Urinary bladder (tissue), 4 donors: ENCODE measurements around the gene SLC7A8. TPM values are rescaled to one million over a fixed set of nuclear protein-coding genes. Genes with fewer than 3 reads are reported as not detected.
"Not testable (repeated sequence)": the region's sequence is repeated elsewhere in the genome, so short reads cannot be mapped to it uniquely, and the experiment has no call there.

Source experiments
- DNase-seq: peaks from one replicate; pipeline ENCODE4 v3.0.0-alpha.2; 2015; ENCODE audit errors: extremely low spot score
- H3K27ac ChIP-seq: one replicate; pipeline ENCODE4 v1.5.1; 2013; ENCODE audit warnings: low read depth, mild to moderate bottlenecking, moderate library complexity
- H3K36me3 ChIP-seq: one replicate; pipeline ENCODE4 v1.6.1; 2013; ENCODE audit warnings: mild to moderate bottlenecking, moderate library complexity; ENCODE audit not compliant: insufficient read depth
- H3K4me1 ChIP-seq: one replicate; pipeline ENCODE4 v1.6.1; 2013; ENCODE audit warnings: mild to moderate bottlenecking, moderate library complexity; ENCODE audit not compliant: insufficient read depth
- H3K4me3 ChIP-seq: one replicate; pipeline ENCODE4 v1.5.1; 2013; ENCODE audit warnings: low read depth, low read length
- WGBS: extraction: QIAGEN DNeasy Blood & Tissue Kit; methylation state at CpG from one replicate; pipeline ENCODE4 v1.1.7; 2013; 5-methylcytosine and 5-hydroxymethylcytosine counted together
- polyA plus RNA-seq: library from polyadenylated mRNA; stranded (reverse); fragments of 200-250 nt; gene quantifications from one replicate; pipeline ENCODE4 v1.2.3, GENCODE V29; 2013
- total RNA-seq: library from RNA; depleted of rRNA; stranded (reverse); fragments of >200 nt; gene quantifications from one replicate; pipeline ENCODE4 v1.2.3, GENCODE V29; 2014
- donor health status: healthy with polysubstance abuse.
- donor health status: healthy.

The SLC7A8 gene
- 8.4 TPM for total RNA-seq
- 35.5 TPM for polyA plus RNA-seq

DNA sequence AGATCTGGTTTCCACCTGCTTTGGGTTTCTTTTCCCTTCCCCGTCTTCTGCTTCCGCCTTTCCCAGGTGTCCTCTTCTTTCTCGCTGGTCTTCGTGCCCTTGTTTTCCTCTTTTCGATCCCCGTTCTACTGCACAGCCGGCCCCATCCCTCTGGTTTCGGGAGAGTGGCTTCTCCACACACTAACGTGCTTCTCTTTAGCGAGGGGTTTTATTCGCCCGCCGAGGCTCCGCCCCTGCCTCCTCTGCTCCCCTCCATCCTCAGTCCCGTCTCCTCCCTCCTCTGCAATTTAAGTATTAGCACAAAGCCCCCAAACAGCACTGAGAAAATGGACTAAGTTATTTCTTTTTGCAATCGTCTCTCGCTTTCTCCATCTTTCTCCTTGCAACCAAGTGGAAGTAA, at the start of gene SLC7A8:
Gene SLC7A8 (minus strand): TSS at position 182 of the 400 bp plus-strand sequence. CDS start 746 bp downstream, outside the sequence.
- Histone ChIP-seq H3K4me3 (peak within 1 kb of the TSS; percentile 54), H3K4me1 (peaks cover 1% of the 10 kb centered on the region), H3K36me3 (no peaks in the 10 kb centered on the region), H3K27ac (no peak within 1 kb of the TSS)
- WGBS = 1% methylated on average over 17 of the region's 17 CpGs
- DNase-seq = no peak

DNA sequence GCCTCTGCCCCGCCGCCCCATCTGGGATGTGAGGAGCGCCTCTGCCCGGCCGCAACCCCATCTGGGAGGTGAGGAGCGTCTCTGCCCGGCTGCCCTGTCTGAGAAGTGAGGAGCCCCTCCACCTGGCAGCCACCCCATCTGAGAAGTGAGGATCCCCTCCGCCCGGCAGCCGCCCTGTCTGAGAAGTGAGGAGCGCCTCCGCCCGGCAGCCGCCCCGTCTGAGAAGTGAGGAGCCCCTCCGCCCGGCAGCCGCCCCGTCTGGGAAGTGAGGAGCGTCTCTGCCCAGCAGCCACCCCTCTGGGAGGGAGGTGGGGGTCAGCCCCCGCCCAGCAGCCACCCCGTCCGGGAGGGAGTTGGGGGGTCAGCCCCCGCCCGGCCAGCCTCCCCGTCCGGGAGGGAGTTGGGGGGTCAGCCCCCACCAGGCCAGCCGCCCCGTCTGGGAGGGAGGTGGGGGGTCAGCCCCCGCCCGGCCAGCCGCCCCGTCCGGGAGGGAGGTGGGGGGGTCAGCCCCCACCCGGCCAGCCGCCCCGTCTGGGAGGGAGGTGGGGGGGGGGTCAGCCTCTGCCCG, 48.9 kb upstream of the SLC7A8 start:
- WGBS = 92% methylated on average over 38 of the region's 38 CpGs
- not testable (repeated sequence) for H3K4me3 ChIP-seq, H3K4me1 ChIP-seq, DNase-seq, H3K36me3 ChIP-seq, H3K27ac ChIP-seq

DNA sequence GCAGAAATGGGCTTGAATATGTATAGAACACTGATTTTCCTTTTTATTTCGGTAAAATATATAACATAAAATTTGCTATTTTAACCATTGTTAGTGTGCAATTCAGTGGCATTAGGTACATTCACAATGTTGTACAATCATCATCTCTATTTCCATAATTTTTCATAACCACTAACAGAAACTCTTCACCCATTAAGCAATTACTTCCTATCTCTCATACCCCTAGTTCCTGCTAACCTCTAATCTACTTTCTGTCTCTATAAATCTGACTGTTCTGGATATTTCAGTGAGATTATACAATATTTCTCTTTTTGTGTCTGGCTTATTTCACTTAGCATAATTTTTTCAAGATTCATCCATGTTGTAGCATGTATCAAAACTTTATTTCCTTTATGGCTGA, 45.4 kb upstream of the SLC7A8 start:
- H3K4me1 ChIP-seq = no peaks in the 10 kb centered on the region
- DNase-seq = no peak
- WGBS = 86% methylated on average over 1 of the region's 1 CpG
- H3K36me3 ChIP-seq = no peaks in the 10 kb centered on the region
- H3K27ac ChIP-seq = no peak overlapping the region
- no peak overlapping the region for H3K4me3 ChIP-seq

DNA sequence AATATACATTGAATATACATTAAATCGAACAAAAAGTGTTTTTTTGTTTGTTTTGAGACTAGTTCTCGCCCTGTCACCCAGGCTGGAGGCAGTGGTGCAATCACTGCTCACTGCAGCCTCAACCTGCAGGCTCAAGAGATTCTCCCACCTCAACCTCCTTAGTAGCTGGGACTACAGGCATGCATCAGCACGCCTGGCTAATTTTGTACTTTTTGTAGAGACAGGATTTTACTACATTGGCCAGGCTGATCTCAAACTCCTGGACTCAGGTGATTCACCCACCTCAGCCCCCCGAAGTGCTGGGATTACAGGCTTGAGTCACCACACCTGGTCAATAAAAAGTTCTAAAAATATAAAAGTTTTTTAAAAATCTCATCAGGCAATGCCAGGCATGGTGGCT, 44.1 kb upstream of the SLC7A8 start:
- Histone ChIP-seq H3K4me3 (no peak overlapping the region), H3K4me1 (no peaks in the 10 kb centered on the region), H3K27ac (no peak overlapping the region), H3K36me3 (no peaks in the 10 kb centered on the region)
- DNase-seq = no peak
- 63% methylated on average over 4 of the region's 4 CpGs for WGBS

DNA sequence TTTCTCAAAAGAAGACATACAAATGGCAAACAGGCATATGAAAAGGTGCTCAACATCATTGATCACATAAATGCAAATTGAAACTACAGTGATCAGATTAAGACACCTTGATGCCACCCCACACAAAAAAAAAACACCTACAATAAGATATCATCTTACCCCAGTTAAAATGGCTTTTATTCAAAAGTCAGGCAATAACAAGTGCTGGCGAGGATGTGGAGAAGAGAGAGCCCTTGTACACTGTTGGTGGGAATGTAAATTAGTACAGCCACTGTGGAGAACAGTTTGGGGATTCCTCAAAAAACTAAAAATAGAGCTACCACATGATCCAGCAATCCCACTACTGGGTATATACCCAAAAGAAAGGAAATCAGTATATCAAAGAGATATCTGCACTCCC, 41.5 kb upstream of the SLC7A8 start:
- not testable (repeated sequence) for H3K36me3 ChIP-seq, H3K4me3 ChIP-seq, H3K27ac ChIP-seq, DNase-seq, H3K4me1 ChIP-seq
- WGBS = 90% methylated on average over 1 of the region's 1 CpG

- no peak for DNase-seq
- Histone ChIP-seq H3K27ac (no peak overlapping the region), H3K36me3 (no peaks in the 10 kb centered on the region), H3K4me1 (no peaks in the 10 kb centered on the region), H3K4me3 (no peak overlapping the region)
- 76% methylated on average over 3 of the region's 3 CpGs for WGBS
These were observed 35.6 kb upstream of the SLC7A8 start for GRCh38 chr14:23219075-23219474.

DNA sequence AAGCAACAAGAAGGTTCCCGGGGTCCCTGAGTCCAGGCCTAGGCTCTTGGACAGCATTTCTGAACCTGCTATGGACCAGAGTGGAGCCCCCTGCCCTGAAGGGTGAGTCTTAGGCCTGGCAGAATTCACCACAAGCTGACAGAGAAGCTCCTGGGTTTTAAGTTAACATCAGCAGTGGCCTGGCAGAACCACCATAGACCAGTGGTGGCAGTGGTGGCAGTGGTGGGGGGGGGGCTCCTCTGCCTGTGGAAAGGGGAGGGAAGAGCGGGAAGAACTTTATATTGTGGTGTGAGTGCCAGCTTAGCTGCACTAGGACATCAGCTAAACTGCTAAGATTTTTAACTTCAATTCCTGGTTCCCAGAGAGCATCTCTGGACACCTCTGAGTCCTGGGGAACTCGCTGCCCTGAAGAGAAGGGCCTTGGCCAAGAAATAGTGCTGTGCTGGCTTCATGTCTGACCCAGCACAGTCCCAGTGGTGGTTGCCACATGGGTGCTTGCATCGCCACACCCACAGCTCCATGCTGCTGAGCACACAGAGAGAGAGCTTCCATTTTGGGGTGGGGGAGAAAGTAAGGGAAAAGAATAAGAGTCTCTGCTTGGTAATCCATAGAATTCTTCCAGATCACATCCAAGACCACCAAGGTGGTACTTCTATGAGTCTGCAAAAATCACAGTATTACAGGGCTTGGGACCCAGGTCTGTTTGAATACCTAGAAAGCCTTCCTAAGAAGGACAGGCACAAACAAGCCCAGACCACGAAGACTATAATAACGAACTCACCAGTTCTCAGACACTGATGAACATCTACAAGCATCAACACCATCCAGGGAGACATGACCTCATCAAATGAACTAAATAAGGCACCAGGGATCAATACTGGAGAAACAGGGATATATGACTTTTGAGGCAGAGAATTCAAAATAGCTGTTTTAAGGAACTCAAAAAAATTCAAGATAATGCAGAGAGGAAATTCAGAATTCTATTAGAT, 33.9 kb upstream of the SLC7A8 start:
- Histone ChIP-seq H3K27ac (no peak overlapping the region), H3K36me3 (no peaks in the 10 kb centered on the region), H3K4me3 (no peak overlapping the region), H3K4me1 (no peaks in the 10 kb centered on the region)
- DNase-seq = no peak
- 85% methylated on average over 6 of the region's 6 CpGs for WGBS

DNA sequence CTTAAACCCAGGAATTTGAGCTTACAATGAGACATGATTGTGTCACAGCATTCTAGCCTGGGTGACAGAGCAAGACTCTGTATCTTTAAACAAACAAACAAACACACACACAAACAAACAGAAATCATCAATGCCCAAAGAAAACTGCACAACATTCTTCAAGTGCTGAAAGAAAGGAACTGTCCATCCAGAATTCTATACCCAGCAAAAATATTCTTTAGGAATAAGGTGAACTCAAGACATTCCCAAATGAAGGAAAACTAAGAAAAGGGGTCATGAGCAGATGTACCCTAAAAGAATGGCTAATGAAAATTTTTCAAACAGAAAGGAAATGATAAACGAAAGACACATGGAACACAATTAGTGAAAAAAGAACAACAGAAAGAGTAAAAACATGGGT, 32.0 kb upstream of the SLC7A8 start:
- no peak for DNase-seq
- H3K27ac ChIP-seq = no peak overlapping the region
- WGBS = 95% methylated on average over 1 of the region's 1 CpG
- no peaks in the 10 kb centered on the region for H3K4me1 ChIP-seq
- no peaks in the 10 kb centered on the region for H3K36me3 ChIP-seq
- no peak overlapping the region for H3K4me3 ChIP-seq

GRCh38 chr14:23209651-23210423, 26.4 kb upstream of the SLC7A8 start:
- 85% methylated on average over 7 of the region's 7 CpGs for WGBS
- no peaks in the 10 kb centered on the region for H3K4me1 ChIP-seq
- H3K4me3 ChIP-seq = no peak overlapping the region
- no peak overlapping the region for H3K27ac ChIP-seq
- no peaks in the 10 kb centered on the region for H3K36me3 ChIP-seq
- no peak for DNase-seq

GRCh38 chr14:23208324-23208723, 24.9 kb upstream of the SLC7A8 start:
- Histone ChIP-seq H3K4me3 (no peak overlapping the region), H3K4me1 (no peaks in the 10 kb centered on the region), H3K27ac (no peak overlapping the region), H3K36me3 (no peaks in the 10 kb centered on the region)
- no peak for DNase-seq

DNA sequence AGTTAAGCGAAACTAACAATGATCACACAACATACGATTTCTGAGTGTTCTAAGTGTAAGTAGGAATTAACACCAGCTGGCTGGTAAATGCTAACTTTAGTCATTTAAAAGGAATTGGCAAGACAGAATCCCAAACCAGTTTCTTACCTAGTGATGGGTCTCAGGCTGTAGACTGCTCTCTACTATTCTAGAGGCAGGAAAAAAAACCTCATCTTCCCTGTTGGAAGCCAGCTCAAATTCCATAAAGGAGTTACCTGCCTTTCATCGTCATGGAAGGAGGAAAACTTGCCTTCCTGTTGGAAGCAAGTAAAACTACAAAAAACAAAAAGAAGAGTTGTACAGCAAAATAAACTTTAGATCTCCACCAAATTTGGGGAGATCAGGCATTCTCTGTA, 23.7 kb upstream of the SLC7A8 start:
- Histone ChIP-seq H3K36me3 (no peaks in the 10 kb centered on the region), H3K4me1 (no peaks in the 10 kb centered on the region), H3K4me3 (no peak overlapping the region), H3K27ac (no peak overlapping the region)
- no peak for DNase-seq
- WGBS = 55% methylated on average over 3 of the region's 3 CpGs

GRCh38 chr14:23206422-23207145, 23.1 kb upstream of the SLC7A8 start:
- 62% methylated on average over 3 of the region's 3 CpGs for WGBS
- DNase-seq = no peak

DNA sequence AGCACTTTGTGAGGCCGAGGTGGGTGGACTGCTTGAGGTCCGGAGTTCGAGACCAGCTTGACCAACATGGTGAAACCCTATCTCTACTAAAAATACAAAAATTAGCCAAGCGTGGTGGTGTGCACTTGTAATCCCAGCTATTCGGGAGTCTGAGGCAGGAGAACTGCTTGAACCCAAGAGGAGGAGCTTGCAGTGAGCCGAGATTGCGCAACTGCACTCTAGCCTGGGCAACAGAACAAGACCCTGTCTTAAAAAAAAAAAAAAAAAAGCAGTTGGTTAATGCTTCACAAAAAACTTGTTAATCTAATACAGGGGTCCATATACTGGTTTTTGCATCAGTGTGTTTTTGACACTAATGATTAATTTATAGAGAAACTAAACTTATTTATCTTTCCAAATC, 18.5 kb upstream of the SLC7A8 start:
- H3K27ac ChIP-seq = no peak overlapping the region
- no peaks in the 10 kb centered on the region for H3K4me1 ChIP-seq
- WGBS = 94% methylated on average over 7 of the region's 7 CpGs
- DNase-seq = no peak
- H3K36me3 ChIP-seq = no peaks in the 10 kb centered on the region
- no peak overlapping the region for H3K4me3 ChIP-seq

More at GRCh38 chr14:23206422-23207145, 23.1 kb upstream of the SLC7A8 start:
- H3K36me3 ChIP-seq = no peaks in the 10 kb centered on the region
- H3K27ac ChIP-seq = no peak overlapping the region
- H3K4me3 ChIP-seq = no peak overlapping the region
- no peaks in the 10 kb centered on the region for H3K4me1 ChIP-seq
